Liver (tissue), 9 donors: Measurements from ENCODE around the gene KATNIP. TPM values are rescaled to one million over a fixed set of nuclear protein-coding genes. Genes with fewer than 3 reads are reported as not detected.

Experiments used
- DNase-seq: peaks from one replicate; pipeline ENCODE4 v3.0.0-alpha.2; 2017; ENCODE audit warnings: low spot score
- H3K27ac ChIP-seq, 2 donors: one replicate each; pipeline ENCODE4 v1.7.0; 2013; ENCODE audit warnings: inconsistent platforms in 2 of 2, low read length in 2 of 2, control low read depth in 1 of 2, low read depth in 1 of 2, mild to moderate bottlenecking in 1 of 2
- H3K27me3 ChIP-seq, 4 donors: one replicate each; pipeline versions ENCODE4 v1.6.1 to v1.7.0; 2013; ENCODE audit warnings: low read length in 3 of 4, inconsistent platforms in 1 of 4, mild to moderate bottlenecking in 1 of 4, moderate library complexity in 1 of 4; ENCODE audit not compliant: control insufficient read depth in 4 of 4, insufficient read depth in 4 of 4
- H3K36me3 ChIP-seq, 4 donors: one replicate each; pipeline versions ENCODE4 v1.6.1 to v1.7.0; 2013; ENCODE audit warnings: low read length in 3 of 4, mild to moderate bottlenecking in 3 of 4, low read depth in 1 of 4, moderate library complexity in 1 of 4; ENCODE audit not compliant: control insufficient read depth in 4 of 4, insufficient read depth in 3 of 4
- H3K4me1 ChIP-seq, 4 donors: one replicate each; pipeline versions ENCODE4 v1.6.1 to v1.7.0; 2013; ENCODE audit warnings: low read length in 3 of 4, mild to moderate bottlenecking in 3 of 4, moderate library complexity in 1 of 4; ENCODE audit not compliant: control insufficient read depth in 4 of 4, insufficient read depth in 4 of 4
- H3K4me3 ChIP-seq, 3 donors: one replicate each; pipeline versions ENCODE4 v1.6.1 to v1.7.0; 2013; ENCODE audit warnings: low read length in 3 of 3, control low read depth in 1 of 3, low read depth in 1 of 3, mild to moderate bottlenecking in 1 of 3
- H3K9ac ChIP-seq, 2 donors: one replicate each; pipeline ENCODE4 v1.7.0; 2013; ENCODE audit warnings: low read length in 2 of 2, mild to moderate bottlenecking in 2 of 2, moderate library complexity in 2 of 2, control low read depth in 1 of 2, low read depth in 1 of 2
- H3K9me3 ChIP-seq, 4 donors: one replicate each; pipeline versions ENCODE4 v1.6.1 to v1.7.0; 2013; ENCODE audit warnings: low read length in 3 of 4; ENCODE audit not compliant: control insufficient read depth in 4 of 4
- ATF3 ChIP-seq: IDR thresholded peaks from 2 replicates; pipeline ENCODE4 v1.6.1; 2016; ENCODE audit warnings: antibody characterized with exemption
- EGR1 ChIP-seq, 2 donors: IDR thresholded peaks; 2 replicates each; pipeline ENCODE4 v1.6.1; 2016 to 2018; ENCODE audit warnings: antibody characterized with exemption in 2 of 2, low read depth in 2 of 2
- FOXA1 ChIP-seq: IDR thresholded peaks from 2 replicates; pipeline ENCODE4 v1.6.1; 2016; ENCODE audit warnings: antibody characterized with exemption
- FOXA2 ChIP-seq: IDR thresholded peaks from 2 replicates; pipeline ENCODE4 v1.6.1; 2016; ENCODE audit warnings: antibody characterized with exemption
- GABPA ChIP-seq, 2 donors: IDR thresholded peaks in 1 of 2; conservative IDR thresholded peaks in 1 of 2; 2 replicates each; pipeline ENCODE4 v1.6.1; 2016; ENCODE audit warnings: antibody characterized with exemption in 2 of 2, mild to moderate bottlenecking in 1 of 2, moderate library complexity in 1 of 2
- HNF4A ChIP-seq, 2 donors: conservative IDR thresholded peaks; 2 replicates each; pipeline ENCODE4 v1.6.1; 2016; ENCODE audit warnings: antibody characterized with exemption in 2 of 2, mild to moderate bottlenecking in 2 of 2
- JUND ChIP-seq, 2 donors: IDR thresholded peaks; 2 replicates each; pipeline ENCODE4 v1.6.1; 2016; ENCODE audit warnings: antibody characterized with exemption in 2 of 2
- NR2F2 ChIP-seq: IDR thresholded peaks from 2 replicates; pipeline ENCODE4 v1.6.1; 2016; ENCODE audit warnings: antibody characterized with exemption
- RAD21 ChIP-seq, 2 donors: IDR thresholded peaks; 2 replicates each; pipeline ENCODE4 v1.6.1; 2016; ENCODE audit warnings: antibody characterized with exemption in 2 of 2, mild to moderate bottlenecking in 2 of 2
- REST ChIP-seq: IDR thresholded peaks from 2 replicates; pipeline ENCODE4 v1.6.1; 2016; ENCODE audit warnings: antibody characterized with exemption, mild to moderate bottlenecking
- RXRA ChIP-seq, 2 donors: IDR thresholded peaks; 2 replicates each; pipeline ENCODE4 v1.6.1; 2017 to 2018; ENCODE audit warnings: antibody characterized with exemption in 2 of 2, mild to moderate bottlenecking in 1 of 2
- SP1 ChIP-seq: IDR thresholded peaks from 2 replicates; pipeline ENCODE4 v1.6.1; 2018; ENCODE audit warnings: antibody characterized with exemption, mild to moderate bottlenecking
- TAF1 ChIP-seq: conservative IDR thresholded peaks from 2 replicates; pipeline ENCODE4 v1.6.1; 2016; ENCODE audit warnings: antibody characterized with exemption, mild to moderate bottlenecking
- YY1 ChIP-seq: IDR thresholded peaks from 2 replicates; pipeline ENCODE4 v1.6.1; 2016; ENCODE audit warnings: antibody characterized with exemption, mild to moderate bottlenecking
- WGBS: extraction: QIAGEN DNeasy Blood & Tissue Kit; methylation state at CpG from one replicate; pipeline ENCODE4 v1.1.7; 2013; 5-methylcytosine and 5-hydroxymethylcytosine counted together
- polyA plus RNA-seq, 2 donors: library from polyadenylated mRNA; stranded (reverse) in 1 of 2; unstranded in 1 of 2; fragments of 200-250 nt in 1 of 2; fragments of >200 nt in 1 of 2; fragmentation: Nextera tagmentation in 1 of 2; extraction: Ambion mirVana in 1 of 2; gene quantifications; one replicate each; pipeline versions ENCODE4 v1.2.1 to v1.2.3, GENCODE V29; 2013 to 2015
- total RNA-seq, 2 donors: library from RNA; depleted of rRNA; stranded (reverse); fragments of >200 nt; gene quantifications; one replicate each; pipeline ENCODE4 v1.2.3, GENCODE V29; 2014
- TF ChIP-seq, protein P1 (sequence below): IDR thresholded peaks from 2 replicates; pipeline ENCODE4 v1.6.1; 2016; ENCODE audit warnings: antibody characterized with exemption
- donor health status: healthy.
- donor health status: healthy.
- donor health status: healthy.
- donor health status: healthy.
- donor health status: healthy.

KATNIP gene
- total and polyA plus RNA-seq, 4 donors: 2.0 to 6.5 (median 4.5) TPM

DNA sequence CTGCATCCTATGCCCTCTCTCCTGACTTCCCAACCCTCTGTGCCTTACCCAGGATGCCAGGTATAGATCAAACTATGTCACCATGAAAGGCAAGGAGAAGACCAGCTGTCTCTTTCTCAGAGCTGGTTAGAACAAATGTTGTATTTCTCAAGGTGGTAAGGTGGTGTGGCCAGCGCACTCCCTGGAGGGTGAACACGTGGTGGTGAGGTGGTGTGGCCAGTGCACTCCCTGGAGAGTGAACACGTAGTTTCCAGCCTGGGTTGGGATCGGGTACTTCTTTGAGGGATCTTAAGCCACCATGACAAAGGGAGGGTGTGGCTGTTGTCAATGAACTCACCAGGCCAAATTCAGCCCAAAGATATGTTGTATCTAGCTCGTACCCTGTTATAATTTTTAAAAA, 26.8 kb downstream of the KATNIP start:
- Histone ChIP-seq H3K27ac (no peak overlapping the region), H3K4me3 (no peak overlapping the region), H3K9ac (no peak overlapping the region), H3K9me3 (no peaks in the 10 kb centered on the region), H3K4me1 (no peaks in the 10 kb centered on the region), H3K36me3 (no peaks in the 10 kb centered on the region), H3K27me3 (no peaks in the 10 kb centered on the region)
- DNase-seq: no peak
- TF ChIP-seq, protein P1, sequence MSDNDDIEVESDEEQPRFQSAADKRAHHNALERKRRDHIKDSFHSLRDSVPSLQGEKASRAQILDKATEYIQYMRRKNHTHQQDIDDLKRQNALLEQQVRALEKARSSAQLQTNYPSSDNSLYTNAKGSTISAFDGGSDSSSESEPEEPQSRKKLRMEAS: no peak
- TF ChIP-seq FOXA1 (no peak), SP1 (no peak), YY1 (no peak), GABPA (IDR thresholded peaks at IDR 0.05 in 1 of 2, conservative IDR thresholded peaks at IDR 0.05 in 1 of 2) (no peak), HNF4A (conservative IDR thresholded peaks at IDR 0.05) (no peak)
- 87% methylated on average over 5 of the region's 5 CpGs for WGBS

DNA sequence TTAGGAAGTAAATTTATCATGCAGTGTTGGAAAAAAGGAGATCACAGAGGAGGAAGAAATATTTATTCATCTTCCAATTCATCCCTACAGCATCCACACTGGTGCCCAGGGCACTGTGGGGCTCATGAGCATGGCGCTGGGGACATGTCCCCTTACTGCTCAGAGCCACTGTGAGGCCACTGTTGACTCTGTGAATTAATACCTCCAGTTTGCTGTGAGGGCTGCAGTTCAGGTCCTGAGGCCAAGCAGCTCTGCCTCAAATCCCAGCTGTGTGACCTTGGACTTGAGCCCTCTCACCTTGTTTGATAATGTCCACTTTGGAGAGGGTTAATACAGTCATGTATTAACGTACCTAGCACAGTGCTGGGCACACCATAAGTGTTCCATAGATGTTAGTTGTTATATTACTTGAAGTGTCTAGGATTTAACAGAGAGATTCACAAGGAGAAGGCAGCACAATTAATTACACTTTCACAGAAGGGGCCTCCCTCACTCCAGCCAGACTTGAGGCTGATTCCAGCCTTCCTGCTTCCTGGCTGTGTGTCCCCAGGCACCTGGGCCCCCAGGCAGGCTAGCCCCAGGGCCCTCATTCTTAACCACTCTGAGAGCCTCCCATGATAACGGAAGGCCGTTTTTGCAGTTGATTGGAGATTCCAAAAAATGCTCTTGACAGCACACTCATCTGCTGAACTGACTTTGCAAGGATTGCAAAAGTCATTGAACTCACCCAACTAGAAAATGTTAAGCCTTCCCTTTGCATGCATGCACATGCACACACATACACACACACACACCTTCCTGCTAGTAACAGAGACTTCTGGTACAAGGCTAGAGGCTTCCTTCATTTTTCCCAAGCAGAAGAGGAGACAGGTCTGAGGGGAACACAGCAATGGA, 29.4 kb downstream of the KATNIP start:
- 81% methylated on average over 4 of the region's 4 CpGs for WGBS

More for the DNA sequence above, 29.4 kb downstream of the KATNIP start:
- H3K27me3 ChIP-seq: no peaks in the 10 kb centered on the region
- no peaks in the 10 kb centered on the region for H3K4me1 ChIP-seq
- no peak for TF ChIP-seq RAD21 (IDR thresholded peaks at IDR 0.05)
- no peak for TF ChIP-seq EGR1 (IDR thresholded peaks at IDR 0.05; ENCODE audit: low read depth in 2 of 2)
- TF ChIP-seq RXRA (IDR thresholded peaks at IDR 0.05): no peak
- TF ChIP-seq REST: no peak
- TF ChIP-seq JUND (IDR thresholded peaks at IDR 0.05): no peak
- TF ChIP-seq FOXA2: no peak
- no peak for TF ChIP-seq NR2F2
- no peak for TF ChIP-seq TAF1
- no peak for TF ChIP-seq ATF3
- H3K27ac ChIP-seq: no peak overlapping the region
- no peak overlapping the region for H3K9ac ChIP-seq
- H3K36me3 ChIP-seq: peaks cover 0 to 3% (median 0%) of the 10 kb centered on the region in 4 donors
- no peak for DNase-seq
- no peak overlapping the region for H3K4me3 ChIP-seq
- H3K9me3 ChIP-seq: no peaks in the 10 kb centered on the region
